IgD-negative memory B cell (primary cell): Measurements from ENCODE around the gene AKAIN1. TPM values are rescaled to one million over a fixed set of nuclear protein-coding genes. Genes with fewer than 3 reads are reported as not detected.

Source experiments
- H3K27ac Mint-ChIP-seq, 3 donors: one replicate each; pipeline ENCODE4 v1.8.0; 2020 to 2022; ENCODE audit warnings: mild to moderate bottlenecking in 3 of 3, mixed read lengths in 3 of 3, moderate library complexity in 1 of 3
- H3K27me3 Mint-ChIP-seq: one replicate; pipeline ENCODE4 v1.8.0; 2021; ENCODE audit warnings: mixed read lengths
- H3K36me3 Mint-ChIP-seq: one replicate; pipeline ENCODE4 v1.8.0; 2020; ENCODE audit warnings: mild to moderate bottlenecking, mixed read lengths
- H3K4me1 Mint-ChIP-seq, 3 donors: one replicate each; pipeline ENCODE4 v1.8.0; 2020 to 2022; ENCODE audit warnings: mixed read lengths in 3 of 3, mild to moderate bottlenecking in 1 of 3
- H3K4me3 Mint-ChIP-seq, 4 donors: one replicate each; pipeline ENCODE4 v1.8.0; 2020 to 2022; ENCODE audit warnings: mild to moderate bottlenecking in 4 of 4, mixed read lengths in 4 of 4, moderate library complexity in 3 of 4
- H3K9me3 Mint-ChIP-seq, 3 donors: one replicate each; pipeline ENCODE4 v1.8.0; 2020 to 2021; ENCODE audit warnings: mixed read lengths in 3 of 3, mild to moderate bottlenecking in 1 of 3
- polyA plus RNA-seq: library from polyadenylated mRNA; unstranded; fragments of 300-500 nt; fragmentation: Illumina TruSeq; gene quantifications from one replicate; pipeline ENCODE4 v1.2.3, GENCODE V29; 2021

AKAIN1 gene
- polyA plus RNA-seq, 1 donor from 2014 or later = not detected

DNA sequence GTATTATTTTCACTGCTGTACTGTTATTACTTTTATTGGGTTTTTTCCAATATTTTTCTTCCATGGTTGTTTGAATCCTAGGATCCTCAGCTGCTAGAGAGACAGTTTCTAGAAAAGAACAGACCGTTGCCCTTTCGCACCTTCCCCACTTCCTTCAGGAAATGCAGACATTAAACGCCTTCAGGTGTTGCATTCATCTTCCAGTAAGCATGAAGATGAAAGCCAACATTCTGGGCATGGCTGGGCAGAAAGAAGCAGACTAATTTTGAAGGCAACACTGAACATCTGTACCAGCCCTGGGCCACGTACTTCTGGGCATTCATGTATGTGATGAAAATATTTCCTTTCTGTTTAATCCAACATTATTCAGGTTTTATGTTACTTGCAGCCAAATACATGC, 51.0 kb downstream of the AKAIN1 start:
- no peak overlapping the region for H3K27ac Mint-ChIP-seq
- H3K36me3 Mint-ChIP-seq = peaks cover 2% of the 10 kb centered on the region
- H3K27me3 Mint-ChIP-seq = peaks cover 8% of the 10 kb centered on the region
- peaks cover 0 to 4% (median 1%) of the 10 kb centered on the region in 3 donors for H3K4me1 Mint-ChIP-seq
- H3K9me3 Mint-ChIP-seq = no peaks in the 10 kb centered on the region
- H3K4me3 Mint-ChIP-seq = no peak overlapping the region

DNA sequence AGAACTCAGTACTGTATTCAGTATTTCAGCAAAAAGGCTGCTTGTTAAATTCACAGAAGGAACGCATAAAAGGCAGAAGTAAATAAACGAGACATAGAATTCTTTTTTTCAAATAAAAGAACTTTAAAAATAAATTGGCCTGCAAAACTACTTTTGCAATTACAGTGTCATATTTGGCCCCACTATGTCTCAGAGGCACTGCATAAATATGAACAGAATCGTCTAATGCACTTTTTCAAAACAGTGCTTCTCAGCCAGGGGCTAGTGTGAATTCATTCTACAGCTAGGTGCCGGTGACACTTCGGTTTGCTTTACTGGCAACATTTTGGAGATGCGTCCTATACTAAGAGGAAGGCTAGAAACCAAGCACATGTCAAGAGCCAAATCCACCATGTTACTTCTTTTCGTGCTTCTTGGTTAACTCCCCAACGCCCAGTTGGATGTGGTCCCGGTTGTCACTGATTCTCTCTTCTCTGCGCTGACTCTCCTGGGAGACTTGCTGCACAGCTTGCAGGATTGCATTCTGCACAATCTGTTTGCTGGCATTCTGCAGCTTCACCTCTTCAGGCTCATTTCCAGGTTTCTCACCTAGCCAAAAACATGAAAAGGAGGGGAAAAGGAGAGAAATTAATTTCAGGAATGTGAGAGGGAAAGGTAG, 51.8 kb downstream of the AKAIN1 start:
- no peaks in the 10 kb centered on the region for H3K36me3 Mint-ChIP-seq
- H3K27ac Mint-ChIP-seq = no peak overlapping the region
- peaks cover 7% of the 10 kb centered on the region for H3K27me3 Mint-ChIP-seq
- peaks cover 0 to 4% (median 1%) of the 10 kb centered on the region in 3 donors for H3K4me1 Mint-ChIP-seq
- H3K9me3 Mint-ChIP-seq = no peaks in the 10 kb centered on the region
- H3K4me3 Mint-ChIP-seq = no peak overlapping the region

- no peak overlapping the region for H3K27ac Mint-ChIP-seq
- H3K4me3 Mint-ChIP-seq = no peak overlapping the region
- H3K4me1 Mint-ChIP-seq = peaks cover 0 to 4% (median 1%) of the 10 kb centered on the region in 3 donors
Observed at GRCh38 chr18:5144629-5145028, 52.4 kb downstream of the AKAIN1 start.

GRCh38 chr18:5142859-5143258, 54.2 kb downstream of the AKAIN1 start:
- peaks cover 0 to 4% (median 1%) of the 10 kb centered on the region in 3 donors for H3K4me1 Mint-ChIP-seq
- no peak overlapping the region for H3K4me3 Mint-ChIP-seq
- H3K9me3 Mint-ChIP-seq = peaks cover 0 to 2% (median 0%) of the 10 kb centered on the region in 3 donors
- H3K27ac Mint-ChIP-seq = no peak overlapping the region
- peaks cover 2% of the 10 kb centered on the region for H3K27me3 Mint-ChIP-seq
- H3K36me3 Mint-ChIP-seq = no peaks in the 10 kb centered on the region

More at GRCh38 chr18:5144629-5145028, 52.4 kb downstream of the AKAIN1 start:
- H3K9me3 Mint-ChIP-seq = peaks cover 0 to 2% (median 0%) of the 10 kb centered on the region in 3 donors
- peaks cover 7% of the 10 kb centered on the region for H3K27me3 Mint-ChIP-seq
- H3K36me3 Mint-ChIP-seq = no peaks in the 10 kb centered on the region

DNA sequence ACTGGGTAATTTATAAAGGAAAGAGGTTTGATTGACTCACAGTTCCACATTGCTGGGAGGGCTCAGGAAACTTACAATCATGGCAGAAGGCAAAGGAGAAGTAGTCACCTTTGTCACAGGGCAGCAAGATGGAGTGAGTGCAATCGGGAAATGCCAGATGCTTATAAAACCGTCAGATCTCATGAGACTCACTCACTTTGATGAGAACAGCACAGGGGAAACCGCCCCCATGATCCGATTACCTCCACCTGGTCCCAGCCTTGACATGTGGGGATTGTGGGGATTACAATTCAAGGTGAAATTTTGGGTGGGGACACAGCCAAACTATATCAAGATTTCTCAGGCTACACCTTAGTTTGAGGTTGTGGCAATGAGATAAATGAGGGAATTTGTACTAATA, 54.9 kb downstream of the AKAIN1 start:
- H3K9me3 Mint-ChIP-seq = peaks cover 0 to 2% (median 0%) of the 10 kb centered on the region in 3 donors
- no peak overlapping the region for H3K27ac Mint-ChIP-seq
- H3K4me3 Mint-ChIP-seq = no peak overlapping the region
- H3K27me3 Mint-ChIP-seq = peaks cover 2% of the 10 kb centered on the region
- peaks cover 0 to 4% (median 1%) of the 10 kb centered on the region in 3 donors for H3K4me1 Mint-ChIP-seq
- no peaks in the 10 kb centered on the region for H3K36me3 Mint-ChIP-seq

- Mint-ChIP-seq H3K9me3 (peaks cover 0 to 2% (median 1%) of the 10 kb centered on the region in 3 donors), H3K4me1 (no peaks in the 10 kb centered on the region), H3K4me3 (no peak overlapping the region)
Observed at GRCh38 chr18:5137261-5137660, 59.8 kb downstream of the AKAIN1 start.

DNA sequence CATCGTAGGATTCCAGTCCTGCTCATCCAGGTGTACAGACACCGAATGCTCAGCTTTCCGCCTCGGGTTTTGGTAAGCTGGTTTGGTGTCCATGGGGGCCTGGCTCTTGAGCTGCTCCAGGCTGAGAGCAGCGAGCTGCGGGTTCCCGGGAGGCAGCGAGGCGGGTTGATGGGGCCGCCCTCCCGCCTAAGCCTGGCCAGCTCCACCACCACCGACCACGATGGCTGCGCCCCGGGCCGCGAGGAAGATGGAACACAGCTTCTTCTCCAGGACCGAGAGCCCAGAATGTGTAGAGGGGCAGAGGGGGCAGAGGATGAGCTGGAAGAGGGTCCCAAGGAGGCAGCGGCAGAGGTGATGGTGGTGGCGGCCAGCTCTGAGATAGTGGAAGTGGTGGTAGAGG, 64.1 kb downstream of the AKAIN1 start:
- H3K27ac Mint-ChIP-seq = no peak overlapping the region
- H3K36me3 Mint-ChIP-seq = no peaks in the 10 kb centered on the region

More at GRCh38 chr18:5137261-5137660, 59.8 kb downstream of the AKAIN1 start:
- H3K36me3 Mint-ChIP-seq = no peaks in the 10 kb centered on the region
- no peaks in the 10 kb centered on the region for H3K27me3 Mint-ChIP-seq
- H3K27ac Mint-ChIP-seq = no peak overlapping the region

GRCh38 chr18:5122272-5122671, 74.8 kb downstream of the AKAIN1 start:
- no peak overlapping the region for H3K4me3 Mint-ChIP-seq
- no peak overlapping the region for H3K27ac Mint-ChIP-seq
- peaks cover 17 to 31% (median 28%) of the 10 kb centered on the region in 3 donors for H3K9me3 Mint-ChIP-seq
- H3K36me3 Mint-ChIP-seq = peaks cover 1% of the 10 kb centered on the region
- peaks cover 0 to 1% (median 0%) of the 10 kb centered on the region in 3 donors for H3K4me1 Mint-ChIP-seq
- peaks cover 6% of the 10 kb centered on the region for H3K27me3 Mint-ChIP-seq

More for the DNA sequence above, 64.1 kb downstream of the AKAIN1 start:
- Mint-ChIP-seq H3K4me1 (no peaks in the 10 kb centered on the region), H3K4me3 (no peak overlapping the region), H3K9me3 (peaks cover 0 to 1% (median 0%) of the 10 kb centered on the region in 3 donors), H3K27me3 (no peaks in the 10 kb centered on the region)

DNA sequence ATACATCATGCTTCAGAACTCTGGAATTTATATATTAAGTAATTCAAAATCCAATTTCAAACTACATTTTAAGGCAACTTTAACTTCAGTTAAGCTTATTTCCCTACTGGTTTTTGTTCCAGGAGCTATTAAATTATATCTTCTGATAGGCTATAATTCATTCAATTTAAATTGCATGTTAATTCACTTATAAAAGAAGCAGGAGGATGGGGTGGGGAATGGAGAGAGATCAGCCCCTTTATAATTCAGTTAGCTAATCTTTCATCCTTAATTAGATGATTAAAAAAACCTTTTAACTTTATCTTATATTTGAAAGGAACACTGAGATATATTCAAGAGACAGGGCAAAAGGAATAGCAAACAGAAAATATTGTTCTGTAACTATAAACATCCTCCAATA, 86.8 kb downstream of the AKAIN1 start:
- peaks cover 1% of the 10 kb centered on the region for H3K27me3 Mint-ChIP-seq
- peaks cover 0 to 9% (median 7%) of the 10 kb centered on the region in 3 donors for H3K9me3 Mint-ChIP-seq
- no peak overlapping the region for H3K27ac Mint-ChIP-seq
- no peaks in the 10 kb centered on the region for H3K36me3 Mint-ChIP-seq
- no peaks in the 10 kb centered on the region for H3K4me1 Mint-ChIP-seq
- no peak overlapping the region for H3K4me3 Mint-ChIP-seq

DNA sequence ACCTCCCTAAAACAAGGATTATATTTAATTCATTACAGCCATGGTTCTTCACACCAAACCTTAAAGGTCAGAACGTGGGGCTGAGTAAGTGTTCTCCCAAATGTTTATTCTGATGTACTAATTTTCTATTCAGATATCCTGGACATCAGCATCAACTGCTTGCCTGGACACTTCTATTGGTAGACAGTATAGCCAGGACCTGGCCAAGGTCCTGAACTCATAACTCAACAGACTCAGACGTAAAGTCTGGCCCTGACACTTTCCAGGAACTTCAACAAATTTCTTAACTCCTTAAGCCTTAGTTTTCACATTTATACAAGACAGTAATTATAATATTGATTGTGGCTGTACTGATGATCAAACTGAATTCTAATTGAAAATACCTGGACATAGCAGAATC, 89.1 kb downstream of the AKAIN1 start:
- H3K36me3 Mint-ChIP-seq = no peaks in the 10 kb centered on the region

GRCh38 chr18:5106730-5107129, 90.3 kb downstream of the AKAIN1 start:
- no peaks in the 10 kb centered on the region for H3K9me3 Mint-ChIP-seq
- H3K27ac Mint-ChIP-seq = peak overlapping the region in 1 of 3 donors; percentile 73
- peaks cover 2% of the 10 kb centered on the region for H3K27me3 Mint-ChIP-seq
- no peaks in the 10 kb centered on the region for H3K36me3 Mint-ChIP-seq
- no peak overlapping the region for H3K4me3 Mint-ChIP-seq
- H3K4me1 Mint-ChIP-seq = no peaks in the 10 kb centered on the region

More for the DNA sequence above, 89.1 kb downstream of the AKAIN1 start:
- Mint-ChIP-seq H3K4me1 (no peaks in the 10 kb centered on the region), H3K4me3 (no peak overlapping the region), H3K27me3 (peaks cover 2% of the 10 kb centered on the region), H3K27ac (no peak overlapping the region), H3K9me3 (no peaks in the 10 kb centered on the region)

- H3K36me3 Mint-ChIP-seq = no peaks in the 10 kb centered on the region
- H3K27me3 Mint-ChIP-seq = peaks cover 2% of the 10 kb centered on the region
- no peaks in the 10 kb centered on the region for H3K9me3 Mint-ChIP-seq
- no peaks in the 10 kb centered on the region for H3K4me1 Mint-ChIP-seq
- no peak overlapping the region for H3K27ac Mint-ChIP-seq
- no peak overlapping the region for H3K4me3 Mint-ChIP-seq
Observed at GRCh38 chr18:5104246-5104645, 92.8 kb downstream of the AKAIN1 start.

GRCh38 chr18:5103693-5104092, 93.4 kb downstream of the AKAIN1 start:
- Mint-ChIP-seq H3K9me3 (no peaks in the 10 kb centered on the region), H3K27me3 (peaks cover 2% of the 10 kb centered on the region), H3K36me3 (no peaks in the 10 kb centered on the region), H3K4me3 (no peak overlapping the region), H3K27ac (no peak overlapping the region), H3K4me1 (no peaks in the 10 kb centered on the region)

DNA sequence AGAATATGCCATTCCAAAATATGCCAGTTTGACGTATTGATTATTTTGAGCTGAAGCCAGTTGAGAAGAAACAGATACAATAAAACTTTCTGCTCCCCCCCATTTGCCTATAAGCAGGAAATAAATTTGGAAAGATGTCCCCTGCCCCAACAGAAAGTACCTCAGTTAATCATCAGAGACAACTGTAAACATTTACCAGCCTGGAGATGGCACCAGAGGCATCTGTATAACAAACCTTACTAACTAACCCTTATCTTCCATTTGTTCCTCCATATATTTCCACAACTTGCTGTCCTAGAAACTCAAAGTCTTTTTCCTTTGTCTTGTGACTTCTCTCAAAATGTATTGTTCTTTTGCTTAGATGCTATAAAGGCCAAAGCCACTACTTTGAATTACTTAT, 93.8 kb downstream of the AKAIN1 start:
- Mint-ChIP-seq H3K4me3 (no peak overlapping the region), H3K4me1 (no peaks in the 10 kb centered on the region), H3K27me3 (peaks cover 2% of the 10 kb centered on the region), H3K27ac (no peak overlapping the region), H3K36me3 (no peaks in the 10 kb centered on the region), H3K9me3 (no peaks in the 10 kb centered on the region)

- peaks cover 0 to 5% (median under 1%) of the 10 kb centered on the region in 3 donors for H3K9me3 Mint-ChIP-seq
- H3K27me3 Mint-ChIP-seq = no peaks in the 10 kb centered on the region
- no peak overlapping the region for H3K4me3 Mint-ChIP-seq
- no peaks in the 10 kb centered on the region for H3K4me1 Mint-ChIP-seq
- H3K27ac Mint-ChIP-seq = no peak overlapping the region
- H3K36me3 Mint-ChIP-seq = no peaks in the 10 kb centered on the region
Observed at GRCh38 chr18:5097116-5097703, 99.8 kb downstream of the AKAIN1 start.

GRCh38 chr18:5095239-5095638, 101.8 kb downstream of the AKAIN1 start:
- Mint-ChIP-seq H3K27me3 (no peaks in the 10 kb centered on the region), H3K36me3 (no peaks in the 10 kb centered on the region), H3K27ac (no peak overlapping the region), H3K4me3 (no peak overlapping the region), H3K9me3 (peaks cover 0 to 16% (median 3%) of the 10 kb centered on the region in 3 donors), H3K4me1 (no peaks in the 10 kb centered on the region)
